H1 (cell line): Measurements from ENCODE around the gene PNMA1. TPM values are rescaled to one million over a fixed set of nuclear protein-coding genes. Genes with fewer than 3 reads are reported as not detected.
A peak's percentile ranks its signal among the peaks of the same experiment; 100 is the strongest.

Experiments used
- ASH2L ChIP-seq: fragments of 200-600, 300-600 bp; sonication (generic); IDR thresholded peaks from one replicate; pipeline ENCODE4 v1.7.1; 2017; ENCODE audit warnings: low read length
- CBX5 ChIP-seq: fragments of 300-800, 300-1000 bp; sonication (generic); IDR thresholded peaks from 2 replicates; pipeline ENCODE4 v1.7.1; 2016; ENCODE audit warnings: antibody characterized with exemption, low read length, low read depth
- CEBPB ChIP-seq: IDR thresholded peaks from 2 replicates; pipeline ENCODE4 v1.6.1; 2012; ENCODE audit warnings: low read depth, low read length
- CHD1 ChIP-seq: IDR thresholded peaks from 2 replicates; pipeline ENCODE4 v1.6.1; 2012; ENCODE audit warnings: low read depth, low read length, improper control_type of control experiment
- CHD2 ChIP-seq: IDR thresholded peaks from 2 replicates; pipeline ENCODE4 v1.6.1; 2012; ENCODE audit warnings: low read length, improper control_type of control experiment
- CTBP2 ChIP-seq: IDR thresholded peaks from 2 replicates; pipeline ENCODE4 v1.7.0; 2011; ENCODE audit warnings: borderline replicate concordance, mild to moderate bottlenecking, moderate library complexity, mixed read lengths, low read length; ENCODE audit not compliant: insufficient read depth, insufficient read length
- FOSL1 ChIP-seq: IDR thresholded peaks from 2 replicates; pipeline ENCODE4 v1.6.1; 2011; ENCODE audit warnings: mild to moderate bottlenecking, low read depth, low read length, moderate library complexity; ENCODE audit not compliant: insufficient read depth
- JUND ChIP-seq: IDR thresholded peaks from 2 replicates; pipeline ENCODE4 v1.6.1; 2011; ENCODE audit warnings: mild to moderate bottlenecking, improper control_type of control experiment, low read length
- PHF8 ChIP-seq: fragments of 200-600 bp; sonication (generic); conservative IDR thresholded peaks from 2 replicates; pipeline ENCODE4 v1.7.1; 2012; ENCODE audit warnings: low read depth, mild to moderate bottlenecking, inconsistent platforms, low read length, moderate library complexity
- RNF2 ChIP-seq: fragments of 200-900, 300-1000 bp; sonication (generic); IDR thresholded peaks from 2 replicates; pipeline ENCODE4 v1.7.1; 2016; ENCODE audit warnings: borderline replicate concordance, low read depth, mild to moderate bottlenecking, antibody characterized with exemption, low read length; ENCODE audit not compliant: poor library complexity, severe bottlenecking; ENCODE audit errors: missing control alignments
- SIRT6 ChIP-seq: IDR thresholded peaks from one replicate; pipeline ENCODE4 v1.7.1; 2012; ENCODE audit warnings: low read length, inconsistent platforms
- SIX5 ChIP-seq: IDR thresholded peaks from 2 replicates; pipeline ENCODE4 v1.6.1; 2011; ENCODE audit warnings: mild to moderate bottlenecking, low read depth, low read length
- SP1 ChIP-seq: IDR thresholded peaks from 2 replicates; pipeline ENCODE4 v1.6.1; 2011; ENCODE audit warnings: low read depth, low read length
- SRF ChIP-seq: IDR thresholded peaks from 2 replicates; pipeline ENCODE4 v1.6.1; 2011; ENCODE audit warnings: mild to moderate bottlenecking, low read depth, low read length, moderate library complexity
- TCF12 ChIP-seq: IDR thresholded peaks from 2 replicates; pipeline ENCODE4 v1.6.1; 2011; ENCODE audit warnings: low read depth, mild to moderate bottlenecking, low read length
- ZNF274 ChIP-seq: IDR thresholded peaks from 2 replicates; pipeline ENCODE4 v1.7.0; 2012; ENCODE audit warnings: low read length, borderline replicate concordance; ENCODE audit errors: extremely low read depth
- polyA plus RNA-seq, 7 experiments: library from polyadenylated mRNA; depleted of rRNA in 3 of 7; stranded (reverse) in 5 of 7; unstranded in 2 of 7; fragments of >200 nt in 5 of 7; fragments of 200-250 nt in 2 of 7; gene quantifications; 1 replicate in 5 of 7; 2 replicates in 1 of 7; 4 replicates in 1 of 7; pipeline versions ENCODE4 v1.2.1 to v1.2.3, GENCODE V29; 2011 to 2013; ENCODE audit warnings: missing spikeins in 2 of 7, mixed read lengths in 2 of 7
- total RNA-seq: library from RNA; stranded (reverse); fragmentation: NEBNext Ultra II Directional; extraction: Animal tissue kit (Norgen Biotek cat#: 25700); gene quantifications from 2 replicates; pipeline ENCODE4 v1.2.1, GENCODE V29; 2021

Gene PNMA1
- total and polyA plus RNA-seq, 2 of the 8 experiments (the other 6 are each of a cell fraction or from before 2014, with no cell fraction given), result 15.8 to 52.7 TPM

DNA sequence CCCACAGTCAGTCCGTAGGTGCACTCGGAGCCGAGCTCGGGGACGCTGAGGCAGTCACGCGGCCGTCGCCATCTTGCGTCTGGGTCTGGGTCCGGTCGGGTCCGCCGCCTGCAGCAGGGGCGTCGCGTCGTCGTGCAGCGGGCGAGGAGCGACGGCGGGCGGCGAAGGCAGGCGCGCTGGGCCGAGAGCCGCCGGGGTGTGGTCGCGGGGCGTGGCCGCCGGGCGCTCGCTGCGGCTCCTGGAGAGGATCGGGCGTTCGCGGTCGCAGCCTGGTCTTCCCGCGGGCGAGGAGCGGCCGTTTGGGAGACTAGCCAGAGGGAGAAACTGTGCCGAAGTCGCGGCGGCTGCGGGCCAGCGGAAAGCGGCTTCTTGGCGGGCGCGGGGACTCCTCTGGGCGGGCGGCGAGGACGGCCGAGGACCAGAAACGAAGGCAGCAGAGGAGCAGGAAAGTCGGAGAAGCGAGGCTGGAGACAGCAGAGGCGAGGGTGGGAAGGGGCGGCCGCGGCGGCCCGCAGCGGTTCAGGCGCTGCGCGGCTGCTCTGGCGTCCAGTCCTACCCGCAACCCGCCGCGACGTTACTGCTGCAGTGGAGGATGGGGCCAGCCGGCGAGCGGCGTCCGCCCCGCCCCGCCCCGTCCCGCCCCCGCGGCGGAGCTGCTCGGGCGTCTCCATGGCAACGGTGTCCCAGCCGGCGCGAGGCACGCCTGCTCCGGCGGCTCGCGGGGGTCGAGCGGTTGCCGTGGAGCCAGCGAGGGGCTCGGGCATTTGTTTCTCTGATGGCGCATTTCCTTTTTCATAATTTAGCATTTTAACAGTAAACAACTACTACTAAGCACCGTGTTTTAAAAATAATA, at the start of gene PNMA1 (continued):
- no peak for TF ChIP-seq TCF12
- no peak for TF ChIP-seq SIX5
- no peak; the same call in 1 of the 2 replicates for TF ChIP-seq CHD2
- no peak for TF ChIP-seq CBX5
- TF ChIP-seq CTBP2, result no peak
- no peak for TF ChIP-seq RNF2
- TF ChIP-seq SP1, result no peak
- TF ChIP-seq SRF, result no peak
- TF ChIP-seq JUND, result no peak; the same call in 1 of the 2 replicates
- peak; percentile 76 for TF ChIP-seq ASH2L
- no peak for TF ChIP-seq ZNF274
- no peak for TF ChIP-seq FOSL1
- peak; percentile 78 for TF ChIP-seq PHF8
- no peak for TF ChIP-seq SIRT6
- no peak; the same call in 1 of the 2 replicates for TF ChIP-seq CHD1
- no peak for TF ChIP-seq CEBPB
